ENCODE measurements around the gene RNASE4. TPM values are rescaled to one million over a fixed set of nuclear protein-coding genes. Genes with fewer than 3 reads are reported as not detected.
A peak's percentile ranks its signal among the peaks of the same experiment; 100 is the strongest.

The RNASE4 gene
- total RNA-seq, 4 donors from 2014 or later, result 5.8 to 51.7 (median 33.6) TPM

DNA sequence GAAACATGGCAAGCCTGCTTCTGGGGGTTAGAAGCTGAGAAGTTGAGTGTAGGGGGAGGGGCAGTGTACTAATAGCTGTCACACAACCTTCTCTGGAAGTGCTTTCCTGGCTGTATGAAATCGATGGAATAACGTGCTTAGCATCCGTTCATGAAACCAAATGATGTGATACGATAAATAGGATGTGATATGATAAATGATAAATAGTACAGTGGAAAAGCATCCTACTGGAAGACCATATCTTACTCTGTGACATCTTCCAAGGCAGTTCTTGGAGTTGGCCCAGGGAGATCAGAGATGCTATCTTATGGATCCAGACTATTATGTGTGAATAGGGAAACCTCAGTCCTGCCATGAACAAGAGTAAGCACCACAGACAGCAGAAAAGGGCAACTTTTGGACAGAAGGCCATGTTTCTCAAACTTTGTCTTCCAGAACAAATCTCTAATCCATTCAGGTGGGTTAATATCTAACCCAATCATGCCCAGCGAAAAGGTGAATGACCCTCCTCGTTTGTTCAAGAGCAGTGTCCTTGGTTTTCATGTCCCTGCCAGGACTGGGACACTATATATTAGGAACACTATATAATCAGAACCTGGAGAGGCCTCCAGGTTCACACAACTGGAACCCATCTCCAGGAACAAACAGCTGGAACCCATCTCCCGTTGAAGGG is 3.9 kb downstream of the RNASE4 start, which contains the start of gene ANG:
Gene ANG (plus strand): TSS at position 598 of the 673 bp plus-strand sequence. CDS start 4,801 bp downstream, outside the sequence.
- no peaks in the 10 kb centered on the region for H3K36me3 ChIP-seq
- H3K27me3 ChIP-seq, result no peaks in the 10 kb centered on the region
- peak within 1 kb of the TSS in 1 of 4 donors; percentile 29 for H3K4me3 ChIP-seq
- no peak for DNase-seq
- H3K27ac ChIP-seq, result peak within 1 kb of the TSS in 3 of 4 donors; percentile 95 to 99 (median 99)
- peaks cover 0 to 31% (median 1%) of the 10 kb centered on the region in 4 donors for H3K4me1 ChIP-seq
- no peaks in the 10 kb centered on the region for H3K9me3 ChIP-seq
- TF ChIP-seq, protein P1, sequence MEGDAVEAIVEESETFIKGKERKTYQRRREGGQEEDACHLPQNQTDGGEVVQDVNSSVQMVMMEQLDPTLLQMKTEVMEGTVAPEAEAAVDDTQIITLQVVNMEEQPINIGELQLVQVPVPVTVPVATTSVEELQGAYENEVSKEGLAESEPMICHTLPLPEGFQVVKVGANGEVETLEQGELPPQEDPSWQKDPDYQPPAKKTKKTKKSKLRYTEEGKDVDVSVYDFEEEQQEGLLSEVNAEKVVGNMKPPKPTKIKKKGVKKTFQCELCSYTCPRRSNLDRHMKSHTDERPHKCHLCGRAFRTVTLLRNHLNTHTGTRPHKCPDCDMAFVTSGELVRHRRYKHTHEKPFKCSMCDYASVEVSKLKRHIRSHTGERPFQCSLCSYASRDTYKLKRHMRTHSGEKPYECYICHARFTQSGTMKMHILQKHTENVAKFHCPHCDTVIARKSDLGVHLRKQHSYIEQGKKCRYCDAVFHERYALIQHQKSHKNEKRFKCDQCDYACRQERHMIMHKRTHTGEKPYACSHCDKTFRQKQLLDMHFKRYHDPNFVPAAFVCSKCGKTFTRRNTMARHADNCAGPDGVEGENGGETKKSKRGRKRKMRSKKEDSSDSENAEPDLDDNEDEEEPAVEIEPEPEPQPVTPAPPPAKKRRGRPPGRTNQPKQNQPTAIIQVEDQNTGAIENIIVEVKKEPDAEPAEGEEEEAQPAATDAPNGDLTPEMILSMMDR (IDR thresholded peaks at IDR 0.05), result no peak
- TF ChIP-seq POLR2A (IDR thresholded peaks at IDR 0.05), result no peak

DNA sequence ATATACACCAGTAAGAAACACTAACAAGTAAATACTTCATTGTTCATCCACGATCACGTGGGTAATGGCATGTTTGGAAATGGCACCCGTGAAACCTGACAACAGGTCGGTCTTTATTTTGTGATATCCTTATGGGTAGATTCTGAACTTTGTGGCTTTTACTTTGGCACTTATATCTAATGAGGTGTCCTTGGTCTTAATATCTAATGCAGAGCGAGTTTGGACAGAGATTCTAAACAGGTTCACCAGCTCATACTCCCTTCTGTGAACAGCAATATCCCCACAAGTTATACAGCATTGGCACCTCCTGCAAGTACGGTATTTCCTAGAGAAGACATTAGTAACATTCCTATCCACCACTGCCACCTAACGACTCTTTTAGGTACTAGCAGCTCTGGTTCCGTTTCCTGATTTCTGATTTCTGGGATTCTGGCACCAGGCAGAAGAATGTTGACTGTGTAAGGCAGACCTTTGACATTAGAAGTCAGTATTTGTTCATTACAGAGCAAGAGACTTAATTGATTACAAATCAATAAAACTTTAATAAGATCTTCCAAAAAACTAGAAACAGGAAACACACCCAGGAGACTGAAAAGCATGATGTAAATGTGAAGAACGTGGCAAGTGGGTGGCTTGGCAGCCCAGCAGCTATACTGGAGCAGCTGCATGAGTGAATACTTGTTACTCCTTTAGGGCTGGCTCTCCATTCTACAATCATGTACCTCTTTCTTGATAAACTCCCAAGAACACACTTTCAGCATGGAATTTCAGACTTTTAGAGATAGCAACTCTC is 6.7 kb downstream of the RNASE4 start:
- Histone ChIP-seq H3K36me3 (peaks cover 0 to 12% (median 0%) of the 10 kb centered on the region in 3 donors), H3K4me1 (peaks cover 0 to 20% (median 1%) of the 10 kb centered on the region in 4 donors), H3K4me3 (no peak overlapping the region), H3K27me3 (no peaks in the 10 kb centered on the region), H3K27ac (no peak overlapping the region), H3K9me3 (no peaks in the 10 kb centered on the region)
- peak in 2 of 3 donors; percentile 38 to 73 for DNase-seq
- TF ChIP-seq, protein P1 (IDR thresholded peaks at IDR 0.05), result peak; percentile 79 to 97 (median 93)
- TF ChIP-seq POLR2A (IDR thresholded peaks at IDR 0.05), result no peak

DNA sequence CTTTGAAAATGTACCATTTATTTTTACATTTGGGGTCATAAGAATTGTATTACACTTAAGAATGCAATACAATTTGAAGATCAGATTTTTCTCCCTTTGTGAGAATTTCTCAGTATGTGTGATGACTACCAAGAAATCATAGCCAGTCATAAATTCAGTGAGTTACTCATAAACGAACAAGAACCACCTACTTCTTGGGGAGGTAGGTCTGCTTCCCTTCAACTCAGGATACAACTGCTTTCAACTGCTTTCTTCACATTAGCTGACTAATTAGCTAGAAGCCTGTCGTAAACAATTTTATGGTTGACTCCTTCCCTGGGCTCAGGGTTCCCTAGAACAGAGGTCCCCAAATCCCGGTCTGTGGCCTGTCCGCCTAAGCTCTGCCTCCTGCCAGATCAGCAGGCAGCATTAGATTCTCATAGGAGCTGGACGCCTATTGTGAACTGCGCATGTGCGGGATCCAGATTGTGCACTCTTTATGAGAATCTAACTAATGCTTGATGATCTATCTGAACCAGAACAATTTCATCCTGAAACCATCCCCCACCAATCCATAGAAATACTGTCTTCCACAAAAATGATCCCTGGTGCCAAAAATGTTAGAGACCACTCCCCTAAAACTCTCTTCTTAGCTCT is 7.9 kb downstream of the RNASE4 start:
- no peak for DNase-seq
- no peak overlapping the region for H3K4me3 ChIP-seq
- H3K27me3 ChIP-seq, result no peaks in the 10 kb centered on the region
- TF ChIP-seq, protein P1 (IDR thresholded peaks at IDR 0.05), result no peak
- no peak for TF ChIP-seq POLR2A (IDR thresholded peaks at IDR 0.05)
- no peaks in the 10 kb centered on the region for H3K9me3 ChIP-seq
- H3K4me1 ChIP-seq, result peaks cover 0 to 8% (median 0%) of the 10 kb centered on the region in 4 donors
- H3K36me3 ChIP-seq, result peaks cover 0 to 12% (median 0%) of the 10 kb centered on the region in 3 donors
- no peak overlapping the region for H3K27ac ChIP-seq

DNA sequence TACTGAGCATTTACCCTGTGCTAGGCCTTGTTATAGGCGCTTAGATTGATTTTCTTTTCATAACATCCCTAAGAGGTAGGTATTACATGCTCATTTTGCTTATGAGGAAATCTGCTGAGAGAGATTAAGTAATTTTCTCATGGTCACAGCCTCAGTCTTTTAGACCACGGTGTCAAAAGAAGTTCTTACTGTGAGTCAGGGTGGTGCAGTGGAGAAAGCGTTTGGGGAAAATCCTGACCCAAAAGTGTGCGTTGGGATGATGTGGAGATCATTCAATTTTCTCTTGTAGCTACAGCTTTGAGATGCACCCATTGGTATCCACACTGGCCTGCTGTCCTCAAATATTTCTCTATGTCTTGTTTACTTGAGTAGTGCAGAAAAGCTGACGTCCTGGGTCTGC is 12.4 kb downstream of the RNASE4 start:
- Histone ChIP-seq H3K9me3 (no peaks in the 10 kb centered on the region), H3K4me3 (no peak overlapping the region), H3K36me3 (peaks cover 0 to 29% (median 0%) of the 10 kb centered on the region in 3 donors), H3K27me3 (no peaks in the 10 kb centered on the region), H3K27ac (no peak overlapping the region), H3K4me1 (no peaks in the 10 kb centered on the region)
- TF ChIP-seq, protein P1 (IDR thresholded peaks at IDR 0.05), result no peak
- TF ChIP-seq POLR2A (IDR thresholded peaks at IDR 0.05), result no peak
- no peak for DNase-seq

DNA sequence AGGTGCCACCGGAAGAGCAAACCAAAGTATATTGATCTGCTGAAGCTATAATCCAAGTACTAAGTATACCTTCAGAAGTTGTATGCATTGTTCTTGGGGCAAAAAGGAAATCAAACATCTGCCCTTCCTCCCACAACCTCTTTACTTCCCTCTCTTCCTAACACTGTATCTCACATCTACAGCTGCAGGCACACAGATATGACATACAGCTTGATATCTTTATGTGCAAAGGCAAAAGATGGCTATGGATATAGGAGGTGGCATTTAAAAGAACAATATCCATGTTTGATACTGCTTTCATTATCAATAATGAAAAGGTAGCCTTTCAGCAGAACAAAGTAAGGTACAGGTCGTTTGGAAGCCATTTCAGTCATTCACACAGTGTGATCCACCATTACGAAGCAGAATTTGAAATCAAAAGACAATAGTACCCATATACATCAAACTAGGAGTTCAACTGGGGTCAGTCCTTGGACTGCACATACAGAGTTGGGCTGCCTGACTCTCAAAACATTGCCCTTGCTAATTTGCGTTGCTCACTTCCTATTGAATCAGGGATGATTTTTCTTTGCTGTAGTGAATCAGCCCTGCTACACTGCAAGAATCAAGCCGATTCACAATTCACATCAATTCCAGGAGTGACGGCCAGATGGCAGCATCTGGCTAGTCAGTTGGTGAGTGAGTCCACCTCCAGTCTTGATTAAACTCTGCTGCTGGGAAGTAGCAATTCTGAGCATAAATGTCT is 13.1 kb downstream of the RNASE4 start:
- DNase-seq, result peak; percentile 68 to 90 (median 82)
- Histone ChIP-seq H3K4me3 (no peak overlapping the region), H3K9me3 (no peaks in the 10 kb centered on the region), H3K36me3 (peaks cover 0 to 29% (median 0%) of the 10 kb centered on the region in 3 donors), H3K4me1 (no peaks in the 10 kb centered on the region), H3K27ac (no peak overlapping the region), H3K27me3 (no peaks in the 10 kb centered on the region)
- TF ChIP-seq, protein P1 (IDR thresholded peaks at IDR 0.05), result peak; percentile 65 to 92 (median 80)
- no peak for TF ChIP-seq POLR2A (IDR thresholded peaks at IDR 0.05)

Measured in Peyer's patch (tissue), 4 donors.